Subcutaneous adipose tissue (tissue), 4 donors: ENCODE data around the gene DHRS7. TPM values are rescaled to one million over a fixed set of nuclear protein-coding genes. Genes with fewer than 3 reads are reported as not detected.

ENCODE experiments used
- total RNA-seq, 4 donors: library from RNA; depleted of rRNA; stranded (reverse); fragments of >200 nt; gene quantifications; one replicate each; pipeline ENCODE4 v1.1.0, GENCODE V29; 2016
- TF ChIP-seq, protein P1 (sequence below): fragments of 450-650 bp; IDR thresholded peaks from one replicate; pipeline ENCODE4 v1.5.1; 2016; ENCODE audit warnings: low read depth, mild to moderate bottlenecking, control low read depth, antibody characterized with exemption, moderate library complexity

DHRS7 gene
- total RNA-seq, 4 donors from 2014 or later: 73.0 to 106 (median 83.2) TPM

DNA sequence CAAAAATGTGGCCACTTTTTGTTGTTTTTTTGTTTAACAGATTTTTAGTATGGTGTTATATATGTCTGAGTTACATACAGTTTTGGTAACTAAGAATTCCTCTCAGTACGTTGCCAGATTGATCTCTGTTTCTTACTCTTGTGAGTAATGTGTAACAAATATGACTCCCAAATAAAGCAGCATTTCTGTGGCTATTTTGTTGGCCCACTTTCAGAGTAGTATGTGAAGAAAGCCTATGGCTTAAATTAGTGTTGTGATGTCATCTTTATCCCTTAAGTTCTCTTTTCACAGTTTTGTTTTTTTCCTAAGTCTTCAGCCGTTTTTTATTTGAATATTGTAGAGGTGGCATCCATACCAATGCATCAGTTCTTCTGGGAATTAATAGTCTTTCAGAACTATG is 62.8 kb downstream of the DHRS7 start:
- TF ChIP-seq, protein P1, sequence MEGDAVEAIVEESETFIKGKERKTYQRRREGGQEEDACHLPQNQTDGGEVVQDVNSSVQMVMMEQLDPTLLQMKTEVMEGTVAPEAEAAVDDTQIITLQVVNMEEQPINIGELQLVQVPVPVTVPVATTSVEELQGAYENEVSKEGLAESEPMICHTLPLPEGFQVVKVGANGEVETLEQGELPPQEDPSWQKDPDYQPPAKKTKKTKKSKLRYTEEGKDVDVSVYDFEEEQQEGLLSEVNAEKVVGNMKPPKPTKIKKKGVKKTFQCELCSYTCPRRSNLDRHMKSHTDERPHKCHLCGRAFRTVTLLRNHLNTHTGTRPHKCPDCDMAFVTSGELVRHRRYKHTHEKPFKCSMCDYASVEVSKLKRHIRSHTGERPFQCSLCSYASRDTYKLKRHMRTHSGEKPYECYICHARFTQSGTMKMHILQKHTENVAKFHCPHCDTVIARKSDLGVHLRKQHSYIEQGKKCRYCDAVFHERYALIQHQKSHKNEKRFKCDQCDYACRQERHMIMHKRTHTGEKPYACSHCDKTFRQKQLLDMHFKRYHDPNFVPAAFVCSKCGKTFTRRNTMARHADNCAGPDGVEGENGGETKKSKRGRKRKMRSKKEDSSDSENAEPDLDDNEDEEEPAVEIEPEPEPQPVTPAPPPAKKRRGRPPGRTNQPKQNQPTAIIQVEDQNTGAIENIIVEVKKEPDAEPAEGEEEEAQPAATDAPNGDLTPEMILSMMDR: no peak

DNA sequence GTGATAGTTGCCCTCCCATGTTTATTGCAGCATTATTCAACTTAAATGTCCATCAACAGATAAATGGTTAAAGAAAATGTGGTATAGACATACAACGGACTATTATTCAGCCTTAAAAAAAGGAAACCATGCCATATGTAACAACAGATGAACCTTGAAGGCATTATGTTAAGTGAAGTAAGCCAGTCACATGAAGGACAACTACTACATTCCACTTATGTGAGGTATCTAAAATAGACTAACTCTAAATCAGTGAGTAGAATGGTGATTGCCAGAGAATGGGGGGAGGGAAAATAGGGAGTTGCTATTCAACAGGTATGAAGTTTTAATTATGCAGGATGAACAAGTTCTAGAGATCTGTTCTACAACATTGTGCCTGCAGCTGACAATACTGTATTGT is 63.4 kb downstream of the DHRS7 start:
- TF ChIP-seq, protein P1: no peak

DNA sequence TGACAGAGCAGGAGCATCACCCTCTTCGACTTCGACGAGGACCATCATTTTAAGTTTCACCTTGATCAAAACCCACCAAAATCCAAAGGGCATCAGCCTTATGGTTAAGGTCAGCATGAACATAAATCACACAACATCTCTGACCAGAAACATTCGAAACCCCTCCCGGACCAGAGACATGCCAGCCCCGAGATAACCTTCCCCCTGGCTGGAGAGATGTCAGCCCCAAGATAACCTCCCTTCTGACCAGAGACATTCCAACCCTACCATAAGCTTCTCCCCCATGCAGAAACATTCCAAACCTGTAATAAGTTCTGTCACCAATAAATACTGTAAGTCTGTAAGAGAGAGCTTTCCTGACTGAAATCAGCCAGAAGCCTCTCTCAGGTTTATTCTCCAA is 67.2 kb downstream of the DHRS7 start:
- TF ChIP-seq, protein P1: no peak

DNA sequence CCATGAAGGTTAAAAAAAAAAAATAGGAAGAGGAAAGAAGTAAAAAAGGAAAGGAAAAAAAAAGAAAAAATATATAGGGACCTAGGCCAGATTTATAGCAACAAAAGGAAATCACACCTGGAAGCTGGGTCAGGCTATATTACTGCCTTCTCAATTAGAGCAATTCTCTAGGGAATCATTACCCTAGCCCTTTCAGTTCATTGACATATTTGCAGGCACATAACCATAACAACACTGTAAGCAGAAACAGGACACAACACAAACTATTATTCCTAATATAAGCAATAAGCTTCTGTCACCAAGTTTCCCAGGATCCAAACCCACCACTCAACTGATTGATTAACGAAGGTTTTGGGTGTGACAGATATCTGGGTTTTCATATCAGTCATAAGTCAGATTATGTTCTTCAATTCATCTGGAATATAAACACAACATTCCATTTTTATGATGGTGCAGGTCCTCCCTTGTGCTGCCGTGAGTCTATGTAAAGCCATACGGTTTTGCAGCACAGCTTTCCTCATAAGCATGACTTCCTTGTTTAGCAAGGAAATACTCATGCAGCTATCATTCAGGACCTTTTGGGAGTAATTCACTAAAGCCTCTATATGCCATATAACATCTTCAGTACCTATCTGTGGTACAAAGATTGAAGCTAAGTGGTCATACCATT is 69.3 kb downstream of the DHRS7 start:
- TF ChIP-seq, protein P1: no peak

DNA sequence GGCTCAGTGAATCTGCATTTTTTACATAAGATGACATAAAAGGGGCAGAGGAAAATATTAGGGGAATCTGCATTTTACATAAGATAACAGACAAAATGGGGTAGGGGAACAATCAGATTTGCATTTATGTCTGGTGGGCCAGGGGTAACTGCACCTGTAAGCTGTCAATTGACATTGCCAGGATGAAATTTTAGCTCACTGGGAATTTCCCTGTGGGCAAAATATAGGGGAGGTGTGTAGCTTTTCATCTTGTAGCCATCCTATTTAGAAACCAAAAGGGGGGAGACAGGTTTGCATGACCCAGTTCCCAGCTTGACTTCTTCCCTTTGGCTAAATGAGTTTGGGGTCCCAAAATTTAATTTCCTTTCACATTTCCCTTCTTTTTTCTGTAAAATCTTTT is 70.0 kb downstream of the DHRS7 start:
- TF ChIP-seq, protein P1: no peak

DNA sequence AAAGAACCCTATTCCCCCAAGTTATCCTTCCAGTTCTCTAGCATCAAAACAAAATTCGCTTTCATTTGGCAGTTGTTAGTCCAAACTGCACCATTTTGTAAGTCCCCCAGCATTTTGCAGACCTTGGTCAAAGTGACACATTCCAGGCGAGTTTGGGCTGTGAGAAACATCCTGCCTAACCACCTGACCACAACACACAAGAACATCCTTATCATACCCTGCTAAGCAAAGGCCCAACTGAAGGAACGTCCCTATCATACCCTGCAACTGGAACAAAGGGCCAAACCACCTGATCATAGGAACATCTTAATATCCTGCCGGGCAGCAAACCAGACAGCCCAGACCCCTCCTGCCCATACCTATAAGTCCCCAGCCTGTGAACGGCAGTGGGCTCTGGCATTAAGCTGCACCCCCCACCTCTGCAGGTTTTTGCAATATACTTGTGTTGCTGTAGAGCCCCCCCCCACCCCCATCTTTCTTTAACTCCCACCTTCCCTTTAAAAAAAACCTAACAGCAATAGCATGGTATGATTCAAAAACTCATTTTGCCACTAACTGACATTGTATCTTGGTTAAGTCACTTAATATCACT is 70.8 kb downstream of the DHRS7 start:
- TF ChIP-seq, protein P1: no peak

Other genes starting within 250 kb of the DHRS7 start
- 1 to 10 TPM in 1 of 4 donors, under 1 TPM in 1, not detected in 2; 0.17 to 1.5 TPM for gene LRRC9, start 245.3 kb downstream of the DHRS7 start, total RNA-seq
- 10 to 100 TPM; 38.1 to 59.7 (median 56.0) TPM for gene PCNX4, start 73.5 kb downstream of the DHRS7 start, total RNA-seq
- 10 to 100 TPM; 47.7 to 68.2 (median 53.5) TPM for gene PPM1A, start 83.8 kb upstream of the DHRS7 start, total RNA-seq